Mesendoderm (in vitro differentiated cells): ENCODE measurements around the gene PDCD2.

Experiments used
- DNase-seq: peaks from one replicate; pipeline ENCODE4 v3.0.0; 2013
- H2AK5ac ChIP-seq: 2 replicates; pipeline ENCODE4 v1.6.1; 2013; ENCODE audit warnings: low read length, inconsistent platforms
- H2BK120ac ChIP-seq: 2 replicates; pipeline ENCODE4 v1.6.1; 2013; ENCODE audit warnings: low read depth, mild to moderate bottlenecking, low read length, moderate library complexity, mixed read lengths
- H2BK15ac ChIP-seq: replicated peaks from 2 replicates; pipeline ENCODE4 v1.6.1; 2013; ENCODE audit warnings: low read depth, mild to moderate bottlenecking, moderate library complexity
- H2BK5ac ChIP-seq: 2 replicates; pipeline ENCODE4 v1.6.1; 2013; ENCODE audit warnings: low read length, inconsistent platforms
- H3K18ac ChIP-seq: 2 replicates; pipeline ENCODE4 v1.6.1; 2013; ENCODE audit warnings: mild to moderate bottlenecking, low read length, mixed read lengths
- H3K23ac ChIP-seq: one replicate; pipeline ENCODE4 v1.6.1; 2013; ENCODE audit warnings: low read length
- H3K27ac ChIP-seq: 2 replicates; pipeline ENCODE4 v1.5.1; 2013; ENCODE audit warnings: low read depth, mild to moderate bottlenecking, inconsistent platforms, low read length, moderate library complexity
- H3K27me3 ChIP-seq: 2 replicates; pipeline ENCODE4 v1.6.1; 2013; ENCODE audit warnings: low read length, control low read depth, mild to moderate bottlenecking, inconsistent platforms; ENCODE audit not compliant: insufficient read depth, poor library complexity
- H3K36me3 ChIP-seq: 2 replicates; pipeline ENCODE4 v1.6.1; 2013; ENCODE audit warnings: low read length, inconsistent platforms; ENCODE audit not compliant: control insufficient read depth, insufficient read depth
- H3K4ac ChIP-seq: one replicate; pipeline ENCODE4 v1.6.1; 2013; ENCODE audit warnings: low read depth, mild to moderate bottlenecking, low read length, moderate library complexity
- H3K4me1 ChIP-seq: 2 replicates; pipeline ENCODE4 v1.6.1; 2013; ENCODE audit warnings: low read depth, low read length, inconsistent platforms; ENCODE audit not compliant: control insufficient read depth
- H3K4me2 ChIP-seq: 2 replicates; pipeline ENCODE4 v1.6.1; 2013; ENCODE audit warnings: low read length
- H3K4me3 ChIP-seq: 2 replicates; pipeline ENCODE4 v1.5.1; 2013; ENCODE audit warnings: mild to moderate bottlenecking, low read length
- H3K56ac ChIP-seq: one replicate; pipeline ENCODE4 v1.6.1; 2013; ENCODE audit warnings: low read length
- H3K79me1 ChIP-seq: 2 replicates; pipeline ENCODE4 v1.6.1; 2013; ENCODE audit warnings: low read length, inconsistent platforms
- H3K79me2 ChIP-seq: 2 replicates; pipeline ENCODE4 v1.6.1; 2013; ENCODE audit warnings: mild to moderate bottlenecking, low read length; ENCODE audit not compliant: control insufficient read depth, insufficient read depth
- H3K9ac ChIP-seq: 2 replicates; pipeline ENCODE4 v1.6.1; 2013; ENCODE audit warnings: low read length, inconsistent platforms
- H4K5ac ChIP-seq: one replicate; pipeline ENCODE4 v1.6.1; 2013; ENCODE audit warnings: low read length
- H4K8ac ChIP-seq: one replicate; pipeline ENCODE4 v1.6.1; 2013; ENCODE audit warnings: low read depth, mild to moderate bottlenecking, control low read depth, low read length, moderate library complexity
- whole genome bisulfite sequencing: extraction: QIAGEN DNeasy Blood & Tissue Kit; methylation state at CpG from one replicate; pipeline ENCODE4 v1.1.7; 2013; ENCODE audit warnings: low lambda C conversion rate, missing lambda C conversion rate; ENCODE audit not compliant: insufficient coverage; ENCODE audit errors: extremely low coverage; 5-methylcytosine and 5-hydroxymethylcytosine counted together

The PDCD2 gene

DNA sequence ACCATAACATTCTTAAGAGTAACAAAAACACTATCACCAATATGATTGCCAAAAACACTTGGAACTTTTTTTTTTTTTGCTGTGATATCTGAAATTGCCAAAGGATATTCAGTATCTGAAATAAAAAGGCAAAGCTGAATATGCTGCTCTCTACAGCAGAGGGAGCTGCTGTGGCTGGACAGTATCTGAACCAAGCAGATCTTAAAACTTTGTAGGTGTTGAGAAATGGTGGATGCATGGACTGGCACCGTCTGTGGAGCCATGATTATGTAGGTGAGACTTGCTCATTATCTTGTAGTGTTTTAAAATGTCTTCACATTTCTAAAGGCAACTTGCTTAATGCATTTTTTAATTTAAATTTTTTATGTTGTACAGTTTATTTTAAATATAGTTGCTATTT, 9.2 kb downstream of the PDCD2 start:
- Histone ChIP-seq H4K8ac (no peak overlapping the region), H3K56ac (no peak overlapping the region), H4K5ac (no peak overlapping the region), H3K79me2 (no peaks in the 10 kb centered on the region), H3K4ac (no peak overlapping the region), H2BK120ac (no peak overlapping the region), H3K18ac (no peak overlapping the region), H3K27ac (no peak overlapping the region), H2AK5ac (no peak overlapping the region), H2BK15ac (no peak overlapping the region), H3K4me3 (no peak overlapping the region), H3K9ac (no peak overlapping the region), H3K4me1 (no peaks in the 10 kb centered on the region), H3K4me2 (no peak overlapping the region), H3K36me3 (no peaks in the 10 kb centered on the region), H2BK5ac (no peak overlapping the region), H3K23ac (no peak overlapping the region), H3K27me3 (no peaks in the 10 kb centered on the region), H3K79me1 (no peaks in the 10 kb centered on the region)
- DNase-seq: peak; percentile 31
- WGBS: no CpG with 5 or more reads among the region's 1 CpG

DNA sequence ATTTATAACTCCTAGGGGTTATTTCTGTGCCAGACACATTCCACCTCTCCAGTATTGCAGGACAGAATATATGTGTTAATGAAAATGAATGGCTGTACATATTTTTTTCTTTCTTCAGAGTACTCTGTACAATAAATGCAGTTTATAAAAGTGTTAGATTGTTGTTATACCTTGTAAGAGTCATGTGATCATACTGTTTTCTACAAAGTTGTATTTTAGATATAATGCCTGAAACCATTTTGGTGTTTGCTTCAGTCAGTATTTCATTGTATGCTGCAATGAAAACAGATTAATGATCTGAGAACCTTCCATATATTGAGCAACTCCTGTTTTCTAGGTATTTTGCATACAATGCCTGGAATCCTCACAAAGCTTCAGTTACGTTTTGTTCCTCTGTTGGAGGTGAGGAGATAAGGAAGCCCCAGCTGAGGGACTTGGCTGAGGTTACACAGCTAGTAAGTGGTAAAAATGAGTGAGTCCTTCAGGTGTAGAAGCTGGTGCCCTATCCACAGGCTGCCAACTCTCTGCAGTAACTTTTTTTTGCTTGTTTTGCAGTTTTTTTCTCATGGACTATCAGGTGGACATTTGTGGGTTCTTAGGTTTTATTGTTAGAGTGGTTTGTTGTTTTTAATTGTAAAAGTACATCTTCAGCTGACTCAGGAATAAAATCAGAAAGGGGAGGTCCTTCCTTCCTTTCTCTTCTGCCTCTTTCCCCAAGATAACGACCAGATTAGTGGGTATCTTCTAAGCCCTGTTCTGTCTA, 11.6 kb downstream of the PDCD2 start:
- no peak overlapping the region for H3K4me3 ChIP-seq
- no peak overlapping the region for H2BK5ac ChIP-seq
- DNase-seq: peak; percentile 91
- H4K5ac ChIP-seq: no peak overlapping the region
- no CpG with 5 or more reads among the region's 2 CpGs for WGBS
- no peak overlapping the region for H2BK15ac ChIP-seq
- H3K4me2 ChIP-seq: no peak overlapping the region
- no peak overlapping the region for H3K18ac ChIP-seq
- no peak overlapping the region for H2AK5ac ChIP-seq
- no peaks in the 10 kb centered on the region for H3K79me2 ChIP-seq
- H3K79me1 ChIP-seq: no peaks in the 10 kb centered on the region
- peak overlapping the region; percentile 47 for H3K27ac ChIP-seq
- H3K36me3 ChIP-seq: peaks cover 2% of the 10 kb centered on the region
- H3K23ac ChIP-seq: no peak overlapping the region
- no peak overlapping the region for H2BK120ac ChIP-seq
- H3K56ac ChIP-seq: no peak overlapping the region
- no peaks in the 10 kb centered on the region for H3K27me3 ChIP-seq
- no peaks in the 10 kb centered on the region for H3K4me1 ChIP-seq
- H3K9ac ChIP-seq: no peak overlapping the region
- H3K4ac ChIP-seq: no peak overlapping the region
- H4K8ac ChIP-seq: no peak overlapping the region

DNA sequence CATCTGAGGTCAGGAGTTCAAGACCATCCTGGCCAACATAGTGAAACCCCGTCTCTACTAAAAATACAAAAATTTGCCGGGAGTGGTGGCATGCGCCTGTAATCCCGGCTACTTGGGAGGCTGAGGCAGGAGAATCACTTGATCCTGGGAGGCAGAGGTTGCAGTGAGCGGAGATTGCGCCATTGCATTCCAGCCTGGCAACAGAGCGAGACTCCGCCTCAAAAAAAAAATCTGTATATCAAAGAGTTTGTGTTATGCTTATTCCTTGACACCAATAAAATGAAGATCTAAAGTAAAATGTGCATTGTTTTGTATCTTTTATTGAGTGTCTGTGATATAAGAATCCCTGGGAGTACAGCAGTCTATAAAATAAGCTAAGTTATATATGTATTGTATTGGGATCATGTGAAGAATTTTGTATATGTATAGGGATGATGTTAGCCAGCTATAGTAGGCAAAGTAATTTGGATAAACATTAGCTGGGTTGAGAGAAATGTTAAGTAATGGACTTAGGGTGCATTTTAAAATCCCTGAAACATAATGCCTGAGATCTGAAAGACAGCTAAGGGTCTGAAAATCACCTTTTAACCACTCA, 19.4 kb downstream of the PDCD2 start:
- no peaks in the 10 kb centered on the region for H3K27me3 ChIP-seq
- H3K23ac ChIP-seq: no peak overlapping the region
- no peaks in the 10 kb centered on the region for H3K79me1 ChIP-seq
- no peak overlapping the region for H3K27ac ChIP-seq
- no peaks in the 10 kb centered on the region for H3K4me1 ChIP-seq
- no peaks in the 10 kb centered on the region for H3K79me2 ChIP-seq
- H4K5ac ChIP-seq: no peak overlapping the region
- H3K4ac ChIP-seq: no peak overlapping the region
- H3K4me3 ChIP-seq: no peak overlapping the region
- H2BK15ac ChIP-seq: no peak overlapping the region
- H4K8ac ChIP-seq: no peak overlapping the region
- H3K36me3 ChIP-seq: peaks cover 6% of the 10 kb centered on the region
- no peak overlapping the region for H3K9ac ChIP-seq
- H2BK5ac ChIP-seq: no peak overlapping the region
- no peak for DNase-seq
- no peak overlapping the region for H2BK120ac ChIP-seq
- no peak overlapping the region for H3K18ac ChIP-seq
- H3K4me2 ChIP-seq: no peak overlapping the region
- no peak overlapping the region for H3K56ac ChIP-seq
- WGBS: no CpG with 5 or more reads among the region's 8 CpGs
- H2AK5ac ChIP-seq: no peak overlapping the region

DNA sequence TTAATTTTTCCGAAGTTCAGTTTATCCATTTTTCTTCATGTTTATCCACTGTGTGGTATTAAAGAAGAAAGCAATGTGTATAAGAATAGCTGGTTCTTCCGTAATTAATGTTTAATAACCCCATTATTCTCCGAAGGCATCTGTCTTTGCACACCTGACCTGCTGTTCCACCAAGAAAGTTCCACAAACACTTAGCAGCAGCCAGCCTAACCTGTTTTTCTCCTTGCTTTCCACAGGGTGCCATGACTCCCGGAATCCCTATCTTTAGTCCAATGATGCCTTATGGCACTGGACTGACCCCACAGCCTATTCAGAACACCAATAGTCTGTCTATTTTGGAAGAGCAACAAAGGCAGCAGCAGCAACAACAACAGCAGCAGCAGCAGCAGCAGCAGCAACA, 22.9 kb downstream of the PDCD2 start:
- H4K5ac ChIP-seq: no peak overlapping the region
- H2AK5ac ChIP-seq: no peak overlapping the region
- no peak overlapping the region for H3K4me3 ChIP-seq
- H4K8ac ChIP-seq: no peak overlapping the region
- no peaks in the 10 kb centered on the region for H3K27me3 ChIP-seq
- no peaks in the 10 kb centered on the region for H3K4me1 ChIP-seq
- no peak overlapping the region for H3K27ac ChIP-seq
- H2BK5ac ChIP-seq: no peak overlapping the region
- no peak overlapping the region for H3K23ac ChIP-seq
- H2BK15ac ChIP-seq: no peak overlapping the region
- no peak overlapping the region for H3K9ac ChIP-seq
- H3K36me3 ChIP-seq: peaks cover 2% of the 10 kb centered on the region
- H3K79me1 ChIP-seq: peaks cover 3% of the 10 kb centered on the region
- H3K79me2 ChIP-seq: peaks cover 4% of the 10 kb centered on the region
- DNase-seq: no peak
- no peak overlapping the region for H3K4me2 ChIP-seq
- WGBS: no CpG with 5 or more reads among the region's 4 CpGs
- H3K18ac ChIP-seq: no peak overlapping the region
- no peak overlapping the region for H3K4ac ChIP-seq
- no peak overlapping the region for H2BK120ac ChIP-seq
- no peak overlapping the region for H3K56ac ChIP-seq

DNA sequence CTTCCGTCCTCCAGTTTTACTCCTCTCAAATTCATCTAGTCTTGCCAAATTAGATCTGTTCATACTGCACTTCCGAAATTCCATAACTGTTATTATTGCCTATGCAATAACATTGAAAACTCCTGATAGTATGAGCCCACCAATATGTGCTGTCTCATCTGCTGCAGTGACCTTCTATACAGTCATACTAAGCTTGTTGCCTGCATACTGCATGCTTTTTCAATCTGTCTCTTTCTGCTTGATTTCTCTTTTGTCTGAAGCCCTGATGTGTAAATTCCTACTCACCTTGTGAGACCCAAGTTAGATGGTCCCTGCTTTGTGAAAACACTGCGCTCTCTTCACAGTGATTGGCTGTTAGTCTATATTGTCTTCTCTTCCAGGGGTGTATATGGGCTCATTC, 29.1 kb downstream of the PDCD2 start:
- H3K36me3 ChIP-seq: no peaks in the 10 kb centered on the region

More for the DNA sequence above, 29.1 kb downstream of the PDCD2 start:
- DNase-seq: no peak
- no peak overlapping the region for H3K27ac ChIP-seq
- H3K4me2 ChIP-seq: peak overlapping the region; percentile 70
- peaks cover 8% of the 10 kb centered on the region for H3K79me1 ChIP-seq
- no peak overlapping the region for H3K23ac ChIP-seq
- no peak overlapping the region for H2BK120ac ChIP-seq
- peak overlapping the region; percentile 85 for H3K9ac ChIP-seq
- no peak overlapping the region for H4K8ac ChIP-seq
- WGBS: no CpG with 5 or more reads among the region's 3 CpGs
- no peak overlapping the region for H3K4ac ChIP-seq
- H2BK15ac ChIP-seq: no peak overlapping the region
- peaks cover 48% of the 10 kb centered on the region for H3K79me2 ChIP-seq
- no peak overlapping the region for H3K18ac ChIP-seq
- peaks cover 5% of the 10 kb centered on the region for H3K4me1 ChIP-seq
- H2AK5ac ChIP-seq: no peak overlapping the region
- H2BK5ac ChIP-seq: no peak overlapping the region
- no peak overlapping the region for H4K5ac ChIP-seq
- no peak overlapping the region for H3K56ac ChIP-seq
- no peaks in the 10 kb centered on the region for H3K27me3 ChIP-seq
- H3K4me3 ChIP-seq: no peak overlapping the region
